Esophagus muscularis mucosa (tissue), 4 donors: ENCODE measurements around the gene MBD3L1.
A peak's percentile ranks its signal among the peaks of the same experiment; 100 is the strongest.

Experiments used
- EP300 ChIP-seq: sonication (generic); formaldehyde crosslinking; IDR thresholded peaks from one replicate; pipeline ENCODE4 v1.6.1; 2017; ENCODE audit warnings: antibody characterized with exemption
- POLR2AphosphoS5 ChIP-seq, 2 donors: sonication (generic); formaldehyde crosslinking; IDR thresholded peaks; one replicate each; pipeline ENCODE4 v1.6.1; 2017; ENCODE audit warnings: antibody characterized with exemption in 2 of 2
- TF ChIP-seq, protein P1 (sequence below), 3 experiments: fragments of 200-600 bp in 2 of 3; fragments of 450-650 bp in 1 of 3; sonication (generic) in 2 of 3; IDR thresholded peaks; one replicate each; pipeline ENCODE4 v1.5.1; 2017 to 2019; ENCODE audit warnings: antibody characterized with exemption in 3 of 3, mild to moderate bottlenecking in 2 of 3, moderate library complexity in 1 of 3

DNA sequence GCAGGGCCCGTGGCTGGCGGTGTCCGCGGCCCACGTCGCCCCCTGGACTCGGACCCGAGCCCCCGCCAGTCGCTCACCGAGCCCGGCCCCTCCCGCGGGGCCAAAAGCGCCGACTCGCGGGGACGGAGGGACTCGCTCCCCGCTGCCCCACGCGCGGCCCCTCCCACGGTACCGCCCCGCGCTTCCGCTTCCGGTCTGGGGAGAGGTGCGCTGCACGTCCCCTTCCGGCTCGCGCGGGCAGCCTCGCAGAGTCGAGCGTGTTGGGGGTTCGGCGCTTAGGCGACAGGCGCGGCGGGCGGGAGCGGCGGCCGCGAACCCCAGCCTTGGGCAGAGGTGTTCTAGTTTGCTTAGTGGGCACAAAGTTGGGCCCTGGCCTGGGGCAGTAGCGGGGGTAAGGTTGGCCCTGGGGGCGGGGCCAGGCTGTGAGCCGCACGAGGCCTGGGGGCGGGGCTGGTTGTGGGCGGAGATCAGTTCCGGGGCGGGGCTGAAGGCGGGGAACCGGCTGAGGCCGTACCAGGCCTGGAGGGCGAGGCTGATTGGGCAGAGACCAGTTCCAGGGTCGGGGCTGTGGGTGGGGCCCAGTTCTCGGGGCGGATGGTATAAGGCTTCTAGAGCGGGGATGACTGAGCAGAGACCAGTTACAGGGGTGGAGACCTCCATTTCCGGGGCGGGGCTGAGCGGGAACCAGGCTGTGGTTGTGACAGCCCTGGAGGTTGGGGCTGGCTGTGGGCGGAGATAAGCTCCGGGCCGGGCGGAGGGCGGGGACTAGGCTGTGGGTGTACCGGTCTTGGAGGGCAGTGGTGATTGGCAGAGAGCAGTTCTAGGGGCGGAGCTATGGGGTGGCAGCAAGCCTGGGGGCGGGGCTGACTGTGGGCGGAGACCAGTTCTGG, at the start of gene MBD3L1, which contains the start of gene ZNF558:
- peak; percentile 89 to 97 for TF ChIP-seq POLR2AphosphoS5 (IDR thresholded peaks at IDR 0.05)
- TF ChIP-seq, protein P1, sequence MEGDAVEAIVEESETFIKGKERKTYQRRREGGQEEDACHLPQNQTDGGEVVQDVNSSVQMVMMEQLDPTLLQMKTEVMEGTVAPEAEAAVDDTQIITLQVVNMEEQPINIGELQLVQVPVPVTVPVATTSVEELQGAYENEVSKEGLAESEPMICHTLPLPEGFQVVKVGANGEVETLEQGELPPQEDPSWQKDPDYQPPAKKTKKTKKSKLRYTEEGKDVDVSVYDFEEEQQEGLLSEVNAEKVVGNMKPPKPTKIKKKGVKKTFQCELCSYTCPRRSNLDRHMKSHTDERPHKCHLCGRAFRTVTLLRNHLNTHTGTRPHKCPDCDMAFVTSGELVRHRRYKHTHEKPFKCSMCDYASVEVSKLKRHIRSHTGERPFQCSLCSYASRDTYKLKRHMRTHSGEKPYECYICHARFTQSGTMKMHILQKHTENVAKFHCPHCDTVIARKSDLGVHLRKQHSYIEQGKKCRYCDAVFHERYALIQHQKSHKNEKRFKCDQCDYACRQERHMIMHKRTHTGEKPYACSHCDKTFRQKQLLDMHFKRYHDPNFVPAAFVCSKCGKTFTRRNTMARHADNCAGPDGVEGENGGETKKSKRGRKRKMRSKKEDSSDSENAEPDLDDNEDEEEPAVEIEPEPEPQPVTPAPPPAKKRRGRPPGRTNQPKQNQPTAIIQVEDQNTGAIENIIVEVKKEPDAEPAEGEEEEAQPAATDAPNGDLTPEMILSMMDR (IDR thresholded peaks at IDR 0.05) = peak; percentile 27 to 55 (median 34)
- TF ChIP-seq EP300 = no peak
